HK-2 (cell line): Measurements from ENCODE around the gene MOGAT3.

Source experiments
- DNase-seq: peaks from one replicate; pipeline ENCODE4 v3.0.0-alpha.2; 2018; ENCODE audit not compliant: unreplicated experiment

The MOGAT3 gene

GRCh38 chr7:101233907-101234547, 33.2 kb upstream of the MOGAT3 start:
- DNase-seq, result no peak

- DNase-seq, result no peak
Observed at GRCh38 chr7:101232141-101232850, 31.5 kb upstream of the MOGAT3 start.

- no peak for DNase-seq
Observed at GRCh38 chr7:101231644-101232043, 30.8 kb upstream of the MOGAT3 start.

GRCh38 chr7:101226721-101227120, 25.9 kb upstream of the MOGAT3 start:
- DNase-seq, result no peak

GRCh38 chr7:101225650-101226049, 24.8 kb upstream of the MOGAT3 start:
- no peak for DNase-seq

GRCh38 chr7:101223528-101223927, 22.7 kb upstream of the MOGAT3 start:
- DNase-seq, result no peak

- DNase-seq, result no peak
Observed at GRCh38 chr7:101222275-101222830, 21.5 kb upstream of the MOGAT3 start.

GRCh38 chr7:101220295-101220694, 19.5 kb upstream of the MOGAT3 start:
- DNase-seq, result no peak

GRCh38 chr7:101218236-101219125, 17.6 kb upstream of the MOGAT3 start:
- DNase-seq, result no peak

GRCh38 chr7:101217388-101218235, 16.8 kb upstream of the MOGAT3 start, which contains the start of the genes PLOD3 and ZNHIT1:
TSS of gene PLOD3 (minus strand) at chr7:101217581. CDS start at chr7:101217274, 307 bp downstream.
TSS of gene ZNHIT1 (plus strand) at chr7:101218165. CDS start at chr7:101218196, 31 bp downstream.
- DNase-seq, result peak; percentile 95

- peak; percentile 42 for DNase-seq
Observed at GRCh38 chr7:101216860-101217387, 16.1 kb upstream of the MOGAT3 start.

GRCh38 chr7:101216001-101216859, 15.4 kb upstream of the MOGAT3 start:
- no peak for DNase-seq

- no peak for DNase-seq
Observed at GRCh38 chr7:101212014-101212413, 11.2 kb upstream of the MOGAT3 start.

- DNase-seq, result no peak
Observed at GRCh38 chr7:101211501-101211900, 10.7 kb upstream of the MOGAT3 start.

GRCh38 chr7:101210143-101210542, 9.3 kb upstream of the MOGAT3 start:
- DNase-seq, result no peak

GRCh38 chr7:101208794-101209193, 8.0 kb upstream of the MOGAT3 start:
- no peak for DNase-seq

GRCh38 chr7:101207459-101207858, 6.6 kb upstream of the MOGAT3 start:
- DNase-seq, result no peak

GRCh38 chr7:101206665-101207042, 5.8 kb upstream of the MOGAT3 start:
- DNase-seq, result peak; percentile 31

GRCh38 chr7:101205901-101206664, 5.2 kb upstream of the MOGAT3 start:
- DNase-seq, result no peak
